Cardiac muscle cell (in vitro differentiated cells and primary cell): ENCODE data around the gene MYL7. TPM values are rescaled to one million over a fixed set of nuclear protein-coding genes. Genes with fewer than 3 reads are reported as not detected.

ENCODE experiments used
- DNase-seq, 2 donors: peaks; one replicate each; pipeline versions ENCODE4 v3.0.0 to v3.0.0-alpha.2; 2010 to 2017; ENCODE audit warnings: low read depth in 1 of 2, low spot score in 1 of 2
- H3K27ac ChIP-seq: fragments of 200-600 bp; sonication (generic); 2 replicates; pipeline ENCODE4 v1.5.1; 2016
- H3K27me3 ChIP-seq: fragments of 200-600 bp; sonication (generic); 2 replicates; pipeline ENCODE4 v1.6.0; 2016; ENCODE audit warnings: control low read depth
- H3K36me3 ChIP-seq: fragments of 200-600 bp; sonication (generic); 2 replicates; pipeline ENCODE4 v1.5.1; 2016; ENCODE audit warnings: control low read depth
- H3K4me1 ChIP-seq: fragments of 200-600 bp; sonication (generic); 2 replicates; pipeline ENCODE4 v1.8.1; 2017; ENCODE audit warnings: low read depth, mild to moderate bottlenecking, mixed run types
- H3K4me3 ChIP-seq: fragments of 200-600 bp; sonication (generic); 2 replicates; pipeline ENCODE4 v1.5.1; 2016; ENCODE audit warnings: mild to moderate bottlenecking
- H3K9me3 ChIP-seq: fragments of 200-600 bp; sonication (generic); 2 replicates; pipeline ENCODE4 v1.5.1; 2017; ENCODE audit warnings: low read depth, mild to moderate bottlenecking, control low read depth
- polyA plus RNA-seq: library from polyadenylated mRNA; unstranded; fragments of >200 nt; fragmentation: Nextera tagmentation; extraction: Ambion mirVana; gene quantifications from 2 replicates; pipeline ENCODE4 v1.2.1, GENCODE V29; 2016
- total RNA-seq: library from RNA; depleted of rRNA; stranded (reverse); fragments of >200 nt; gene quantifications from 2 replicates; pipeline ENCODE4 v1.2.3, GENCODE V29; 2016
- TF ChIP-seq, protein P1 (sequence below): IDR thresholded peaks from 2 replicates; pipeline ENCODE4 v1.5.1; 2012; ENCODE audit warnings: low read depth, mild to moderate bottlenecking, low read length

The MYL7 gene
- total and polyA plus RNA-seq, 2 experiments from 2014 or later, result 9,288 to 20,231 TPM

DNA sequence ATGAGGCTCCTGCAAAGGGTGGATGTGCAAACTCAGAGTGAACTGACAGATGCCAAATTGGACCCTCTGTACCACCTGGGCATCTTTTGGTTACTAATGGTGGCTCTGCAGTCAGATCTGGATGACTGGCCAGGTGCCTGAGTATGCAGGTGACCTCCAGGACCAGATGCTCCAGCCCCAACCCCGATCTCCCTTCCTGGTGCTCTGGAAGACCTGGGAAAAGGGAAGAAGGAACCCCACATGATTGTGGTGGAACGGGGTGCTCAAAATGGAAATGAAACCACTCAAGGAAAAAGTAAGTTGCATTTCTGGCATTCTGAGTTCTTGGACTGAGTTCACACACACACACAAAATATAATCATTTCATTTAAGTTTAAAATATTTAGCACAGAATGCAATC is 46.8 kb downstream of the MYL7 start:
- H3K4me1 ChIP-seq, result peaks cover 2% of the 10 kb centered on the region
- TF ChIP-seq, protein P1, sequence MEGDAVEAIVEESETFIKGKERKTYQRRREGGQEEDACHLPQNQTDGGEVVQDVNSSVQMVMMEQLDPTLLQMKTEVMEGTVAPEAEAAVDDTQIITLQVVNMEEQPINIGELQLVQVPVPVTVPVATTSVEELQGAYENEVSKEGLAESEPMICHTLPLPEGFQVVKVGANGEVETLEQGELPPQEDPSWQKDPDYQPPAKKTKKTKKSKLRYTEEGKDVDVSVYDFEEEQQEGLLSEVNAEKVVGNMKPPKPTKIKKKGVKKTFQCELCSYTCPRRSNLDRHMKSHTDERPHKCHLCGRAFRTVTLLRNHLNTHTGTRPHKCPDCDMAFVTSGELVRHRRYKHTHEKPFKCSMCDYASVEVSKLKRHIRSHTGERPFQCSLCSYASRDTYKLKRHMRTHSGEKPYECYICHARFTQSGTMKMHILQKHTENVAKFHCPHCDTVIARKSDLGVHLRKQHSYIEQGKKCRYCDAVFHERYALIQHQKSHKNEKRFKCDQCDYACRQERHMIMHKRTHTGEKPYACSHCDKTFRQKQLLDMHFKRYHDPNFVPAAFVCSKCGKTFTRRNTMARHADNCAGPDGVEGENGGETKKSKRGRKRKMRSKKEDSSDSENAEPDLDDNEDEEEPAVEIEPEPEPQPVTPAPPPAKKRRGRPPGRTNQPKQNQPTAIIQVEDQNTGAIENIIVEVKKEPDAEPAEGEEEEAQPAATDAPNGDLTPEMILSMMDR, result no peak
- no peak for DNase-seq
- H3K36me3 ChIP-seq, result no peaks in the 10 kb centered on the region
- no peak overlapping the region for H3K27ac ChIP-seq
- no peaks in the 10 kb centered on the region for H3K27me3 ChIP-seq
- H3K4me3 ChIP-seq, result no peak overlapping the region
- no peaks in the 10 kb centered on the region for H3K9me3 ChIP-seq

DNA sequence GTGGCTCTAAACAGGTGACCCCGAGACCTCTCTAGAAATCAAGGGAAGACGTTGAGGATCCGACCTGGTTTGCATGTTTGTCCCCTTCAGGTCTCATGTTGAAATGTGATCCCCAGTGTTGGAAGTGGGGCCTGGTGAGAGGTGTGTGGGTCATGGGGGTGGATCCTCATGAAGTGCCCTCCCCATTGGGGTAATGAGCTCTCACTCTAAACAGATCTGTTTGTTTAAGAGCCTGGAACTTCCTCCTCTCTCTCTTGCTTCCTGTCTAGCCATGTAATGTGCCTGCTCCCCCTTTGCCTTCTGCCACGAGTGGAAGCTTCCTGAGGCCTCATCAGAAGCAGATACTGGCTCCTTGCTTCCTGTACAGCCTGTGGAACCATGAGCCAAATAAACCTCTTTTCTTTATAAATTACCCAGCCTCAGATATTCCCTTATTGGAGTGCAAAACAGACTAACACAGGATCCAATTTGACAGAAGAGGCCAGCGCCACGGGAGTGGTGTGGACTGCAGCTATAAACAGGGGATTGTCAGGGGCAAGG is 48.0 kb downstream of the MYL7 start:
- TF ChIP-seq, protein P1, result no peak
- Histone ChIP-seq H3K27me3 (no peaks in the 10 kb centered on the region), H3K4me3 (no peak overlapping the region), H3K9me3 (no peaks in the 10 kb centered on the region), H3K27ac (no peak overlapping the region), H3K4me1 (peaks cover 2% of the 10 kb centered on the region), H3K36me3 (no peaks in the 10 kb centered on the region)
- no peak for DNase-seq

Other genes starting within 250 kb of the MYL7 start
- 30.9 and 40.2 TPM in 2 replicates for gene URGCP, start 234.7 kb downstream of the MYL7 start, total RNA-seq
- gene URGCP, start 234.7 kb downstream of the MYL7 start, polyA plus RNA-seq, result 28.3 and 42.7 TPM in 2 replicates
- gene UBE2D4, start 214.9 kb downstream of the MYL7 start, total RNA-seq, result 12.7 and 27.3 TPM in 2 replicates
- gene UBE2D4, start 214.9 kb downstream of the MYL7 start, polyA plus RNA-seq, result 16.6 and 22.5 TPM in 2 replicates
- not detected in 2 replicates for gene SPDYE1, start 143.4 kb downstream of the MYL7 start, total RNA-seq
- 1.6 and 1.7 TPM in 2 replicates for gene SPDYE1, start 143.4 kb downstream of the MYL7 start, polyA plus RNA-seq
- 130 TPM in 2 replicates for gene DBNL, start 96.6 kb downstream of the MYL7 start, total RNA-seq
- gene DBNL, start 96.6 kb downstream of the MYL7 start, polyA plus RNA-seq, result 69.3 and 129 TPM in 2 replicates
- gene PGAM2, start 75.8 kb downstream of the MYL7 start, total RNA-seq, result 129 and 148 TPM in 2 replicates
- gene PGAM2, start 75.8 kb downstream of the MYL7 start, polyA plus RNA-seq, result 165 and 213 TPM in 2 replicates
- gene POLM, start 58.8 kb downstream of the MYL7 start, total RNA-seq, result 52.5 and 95.9 TPM in 2 replicates
- 25.1 and 26.7 TPM in 2 replicates for gene POLM, start 58.8 kb downstream of the MYL7 start, polyA plus RNA-seq
- gene AEBP1, start 37.0 kb downstream of the MYL7 start, total RNA-seq, result 60.8 and 94.1 TPM in 2 replicates
- 96.0 and 107 TPM in 2 replicates for gene AEBP1, start 37.0 kb downstream of the MYL7 start, polyA plus RNA-seq
- 123 and 133 TPM in 2 replicates for gene POLD2, start 17.8 kb downstream of the MYL7 start, total RNA-seq
- 194 and 198 TPM in 2 replicates for gene POLD2, start 17.8 kb downstream of the MYL7 start, polyA plus RNA-seq
- gene GCK, start 48.1 kb upstream of the MYL7 start, total RNA-seq, result 19.1 and 46.4 TPM in 2 replicates
- gene GCK, start 48.1 kb upstream of the MYL7 start, polyA plus RNA-seq, result 26.7 and 62.9 TPM in 2 replicates
- 59.8 and 92.9 TPM in 2 replicates for gene YKT6, start 59.6 kb upstream of the MYL7 start, total RNA-seq
- 76.2 and 105 TPM in 2 replicates for gene YKT6, start 59.6 kb upstream of the MYL7 start, polyA plus RNA-seq
- 7.7 and 8.4 TPM in 2 replicates for gene CAMK2B, start 184.3 kb upstream of the MYL7 start, total RNA-seq
- 17.7 and 19.3 TPM in 2 replicates for gene CAMK2B, start 184.3 kb upstream of the MYL7 start, polyA plus RNA-seq